MM.1S (cell line): Measurements from ENCODE around the gene VBP1.
"Not testable (repeated sequence)": the region's sequence is repeated elsewhere in the genome, so short reads cannot be mapped to it uniquely, and the experiment has no call there.

Experiments used
- CTCF ChIP-seq: fragments of 300-600 bp; sonication (generic); IDR thresholded peaks from 2 replicates; pipeline ENCODE4 v1.5.1; 2016; ENCODE audit warnings: antibody characterized with exemption, low read length, mixed read lengths
- EZH2 ChIP-seq: fragments of 300-600 bp; sonication (generic); optimal IDR thresholded peaks from 2 replicates; pipeline ENCODE3; 2017; ENCODE audit warnings: low read depth, mild to moderate bottlenecking, antibody characterized with exemption, low read length, mixed read lengths
- EZH2phosphoT487 ChIP-seq: fragments of 300-600 bp; sonication (generic); IDR thresholded peaks from 2 replicates; pipeline ENCODE4 v1.6.1; 2018; ENCODE audit warnings: antibody characterized with exemption, low read length

- not testable (repeated sequence) for TF ChIP-seq CTCF, EZH2, EZH2phosphoT487
Measured at GRCh38 chrX:155267995-155268394, 51.7 kb downstream of the VBP1 start.
